HepG2 (cell line): ENCODE results near the gene AOX1. TPM values are rescaled to one million over a fixed set of nuclear protein-coding genes. Genes with fewer than 3 reads are reported as not detected.

Source experiments
- ATAC-seq: fragments of 200-7000 bp; cut with Tn5 transposase; 3 replicates; pipeline ENCODE4 v1.9.1; 2020; ENCODE audit warnings: mild to moderate bottlenecking, moderate library complexity
- BruUV-seq: library from RNA; stranded (reverse); fragments of 400-500 nt; replicated peaks from 2 replicates; lab custom pipeline; 2021; lab: Mats Ljungman, UMichigan
- CTCF ChIA-PET: fragments of 300-600 bp; formaldehyde crosslinking; extraction: SDS; loops from one replicate; lab custom pipeline; 2021; ENCODE audit warnings: low total read pairs, inconsistent platforms, low intra/inter-chr PET ratio; lab: Yijun Ruan, JAX
- POLR2A ChIA-PET: fragments of 350-600 bp; sonication (Branson Sonifier 250); formaldehyde crosslinking; loops from one replicate; lab custom pipeline; 2020; ENCODE audit warnings: antibody characterized with exemption, inconsistent platforms; lab: Yijun Ruan, JAX
- DNase-seq: peaks from one replicate; pipeline ENCODE4 v3.0.0-alpha.2; 2015; ENCODE audit warnings: low spot score
- FAIRE-seq: peaks from 3 replicates; lab custom pipeline; 2011; peaks lifted over from hg19 to GRCh38; lab: Jason Lieb, UNC
- H2AFZ ChIP-seq: one replicate; pipeline ENCODE4 v1.6.1; 2011; ENCODE audit warnings: low read length, inconsistent platforms
- H3K27ac ChIP-seq: fragments of 300-600 bp; 3 replicates; pipeline ENCODE4 v1.8.0; 2011; ENCODE audit warnings: mixed run types, mild to moderate bottlenecking, mixed read lengths, low read length, inconsistent platforms; ENCODE audit not compliant: insufficient read depth; ENCODE audit errors: extremely low read length
- H3K27me3 ChIP-seq, 2 experiments: fragments of 200-600 bp in 1 of 2; 2 replicates in 1 of 2; 3 replicates in 1 of 2; pipeline versions ENCODE4 v1.6.0 to v1.8.0; 2011; ENCODE audit warnings: low read length in 2 of 2, mild to moderate bottlenecking in 2 of 2, moderate library complexity in 2 of 2, inconsistent platforms in 1 of 2; ENCODE audit not compliant: insufficient read depth in 2 of 2, control insufficient read depth in 1 of 2
- H3K36me3 ChIP-seq, 2 experiments: fragments of 200-600 bp in 1 of 2; replicated peaks in 1 of 2; 2 replicates in 1 of 2; 3 replicates in 1 of 2; pipeline versions ENCODE4 v1.5.1 to v1.8.0; 2011; ENCODE audit warnings: low read length in 2 of 2, inconsistent platforms in 1 of 2; ENCODE audit not compliant: insufficient read depth in 2 of 2, control insufficient read depth in 1 of 2
- H3K4me1 ChIP-seq: 2 replicates; pipeline ENCODE4 v1.5.1; 2012; ENCODE audit warnings: low read length, inconsistent platforms; ENCODE audit not compliant: insufficient read depth
- H3K4me2 ChIP-seq: 2 replicates; pipeline ENCODE4 v1.6.0; 2011; ENCODE audit warnings: low read depth, low read length, inconsistent platforms
- H3K4me3 ChIP-seq, 3 experiments: fragments of 200-600 bp in 1 of 3; sonication (generic), shearing (Covaris generic) in 1 of 3; replicated peaks in 1 of 3; 2 replicates each; pipeline ENCODE4 v1.5.1; 2011 to 2016; ENCODE audit warnings: low read length in 3 of 3, inconsistent platforms in 2 of 3, low read depth in 2 of 3, mild to moderate bottlenecking in 2 of 3, control low read depth in 1 of 3, mixed read lengths in 1 of 3; ENCODE audit not compliant: insufficient read depth in 1 of 3
- H3K79me2 ChIP-seq: one replicate; pipeline ENCODE4 v1.6.1; 2011; ENCODE audit warnings: low read length, inconsistent platforms; ENCODE audit not compliant: insufficient read depth
- H3K9ac ChIP-seq: 2 replicates; pipeline ENCODE4 v1.6.0; 2011; ENCODE audit warnings: mild to moderate bottlenecking, low read depth, low read length, inconsistent platforms; ENCODE audit not compliant: insufficient read depth
- H3K9me3 ChIP-seq: 2 replicates; pipeline ENCODE4 v1.5.1; 2012; ENCODE audit warnings: mild to moderate bottlenecking, low read length
- H4K20me1 ChIP-seq: 2 replicates; pipeline ENCODE4 v1.6.0; 2011; ENCODE audit warnings: inconsistent platforms, mild to moderate bottlenecking, low read length, moderate library complexity; ENCODE audit not compliant: insufficient read depth
- KLF9 ChIP-seq: IDR thresholded peaks from 2 replicates; pipeline ENCODE4 v1.6.1; 2016; ENCODE audit warnings: low read depth
- PHF8 ChIP-seq: sonication (generic); formaldehyde crosslinking; IDR thresholded peaks from 2 replicates; pipeline ENCODE4 v1.5.0; 2020; ENCODE audit warnings: missing genetic modification reagents
- RFX5 ChIP-seq: IDR thresholded peaks from 2 replicates; pipeline ENCODE4 v1.6.1; 2011; ENCODE audit warnings: low read depth, low read length, improper control_type of control experiment
- SMAD9 ChIP-seq: sonication (generic); formaldehyde crosslinking; IDR thresholded peaks from 2 replicates; pipeline ENCODE4 v1.5.1; 2020; ENCODE audit warnings: mild to moderate bottlenecking, missing genetic modification reagents
- ZBTB37 ChIP-seq: sonication (generic); formaldehyde crosslinking; IDR thresholded peaks from 2 replicates; pipeline ENCODE4 v1.4.0; 2020; ENCODE audit warnings: mild to moderate bottlenecking, missing genetic modification reagents
- ZFP62 ChIP-seq: sonication (generic); formaldehyde crosslinking; IDR thresholded peaks from 2 replicates; pipeline ENCODE4 v1.4.0; 2020; ENCODE audit warnings: missing genetic modification reagents
- ZFY ChIP-seq: sonication (generic); formaldehyde crosslinking; IDR thresholded peaks from 2 replicates; pipeline ENCODE4 v1.4.0; 2020; ENCODE audit warnings: missing genetic modification reagents
- ZKSCAN8 ChIP-seq: IDR thresholded peaks from 2 replicates; pipeline ENCODE4 v1.6.1; 2016; ENCODE audit warnings: borderline replicate concordance, missing genetic modification reagents, missing compliant biosample characterization
- ZNF263 ChIP-seq: sonication (generic); formaldehyde crosslinking; IDR thresholded peaks from 2 replicates; pipeline ENCODE4 v1.4.0; 2020; ENCODE audit warnings: missing genetic modification reagents
- ZNF501 ChIP-seq: sonication (generic); formaldehyde crosslinking; IDR thresholded peaks from 2 replicates; pipeline ENCODE4 v1.5.1; 2020; ENCODE audit warnings: mild to moderate bottlenecking, moderate library complexity, missing genetic modification reagents
- WGBS: methylation state at CpG from one replicate; pipeline ENCODE4 v1.1.6; 2017; ENCODE audit warnings: low lambda C conversion rate; 5-methylcytosine and 5-hydroxymethylcytosine counted together
- in situ Hi-C: cut with HindIII; loops from 2 replicates; pipeline ENCODE4 v1.10.0; 2017; ENCODE audit warnings: low pct_unique_long_range_greater_than_20kb; ENCODE audit not compliant: extremely low pct_ligation_motif_present
- intact Hi-C: fragments of 100-400 bp; cut with micrococcal nuclease; formaldehyde crosslinking; loops from one replicate; pipeline ENCODE4 v1.10.0; 2022; ENCODE audit not compliant: unreplicated experiment
- polyA plus RNA-seq, 8 experiments: library from polyadenylated mRNA; depleted of rRNA in 3 of 8; stranded (reverse) in 7 of 8; unstranded in 1 of 8; fragments of >200 nt; fragmentation: Illumina TruSeq in 4 of 8; extraction: Trizol in 4 of 8; gene quantifications; 2 replicates each; pipeline versions ENCODE4 v1.2.1 to v1.2.3, GENCODE V29; 2011 to 2016; ENCODE audit warnings: low read depth in 4 of 8, missing spikeins in 1 of 8, mixed read lengths in 1 of 8; ENCODE audit not compliant: insufficient read depth in 1 of 8
- total RNA-seq, 5 experiments: library from RNA; depleted of rRNA; stranded (reverse); fragments of >200 nt; fragmentation: Illumina TruSeq; extraction: Trizol; gene quantifications; 2 replicates each; pipeline ENCODE4 v1.2.3, GENCODE V29; 2016; ENCODE audit warnings: low read depth in 1 of 5
- TF ChIP-seq, protein P1 (sequence below), 2 experiments: sonication (generic) in 1 of 2; formaldehyde crosslinking in 1 of 2; IDR thresholded peaks; 2 replicates each; pipeline versions ENCODE4 v1.4.0 to v1.6.1; 2018 to 2020; ENCODE audit warnings: missing genetic modification reagents in 2 of 2, borderline replicate concordance in 1 of 2, low read depth in 1 of 2, mild to moderate bottlenecking in 1 of 2, missing biosample characterization in 1 of 2
- TF ChIP-seq, protein P2 (sequence below): sonication (generic); formaldehyde crosslinking; IDR thresholded peaks from 2 replicates; pipeline ENCODE4 v1.4.0; 2020; ENCODE audit warnings: mild to moderate bottlenecking, low read depth, missing genetic modification reagents
- TF ChIP-seq, protein P3 (sequence below): sonication (generic); formaldehyde crosslinking; conservative IDR thresholded peaks from 2 replicates; pipeline ENCODE4 v1.8.0; 2022; ENCODE audit warnings: mild to moderate bottlenecking, moderate library complexity, missing genetic modification reagents

AOX1 gene
- total and polyA plus RNA-seq, 2 of the 13 experiments (the other 11 are each of a cell fraction or from before 2014, with no cell fraction given), result 9.2 to 18.0 TPM

- Histone ChIP-seq H3K9me3 (no peaks in the 10 kb centered on the region), H3K4me1 (peaks cover 13% of the 10 kb centered on the region), H4K20me1 (no peaks in the 10 kb centered on the region), H3K27ac (no peak overlapping the region), H3K27me3 (no peaks in the 10 kb centered on the region), H3K4me3 (no peak overlapping the region), H3K79me2 (no peaks in the 10 kb centered on the region), H3K4me2 (no peak overlapping the region), H3K36me3 (no peaks in the 10 kb centered on the region), H3K9ac (no peak overlapping the region), H2AFZ (no peak overlapping the region)
- ChIA-PET POLR2A (no interaction called here), CTCF (interaction anchor here (1.9 to 2.9 kb wide), 2 partner anchors 91 to 95 kb away, joined by 7 to 15 read pairs; no protein-coding TSS in a partner anchor)
- no TSS peak for BruUV-seq
- ATAC-seq (no peak), FAIRE-seq (no peak), DNase-seq (no peak)
- TF ChIP-seq KLF9 (CRISPR knock-in tag) (no peak), PHF8 (no peak), ZKSCAN8 (no peak), ZFP62 (no peak), RFX5 (no peak), ZNF501 (no peak), ZBTB37 (CRISPR knock-in tag) (no peak), ZNF263 (CRISPR knock-in tag) (no peak), SMAD9 (CRISPR knock-in tag) (no peak), ZFY (no peak)
- TF ChIP-seq, protein P1, sequence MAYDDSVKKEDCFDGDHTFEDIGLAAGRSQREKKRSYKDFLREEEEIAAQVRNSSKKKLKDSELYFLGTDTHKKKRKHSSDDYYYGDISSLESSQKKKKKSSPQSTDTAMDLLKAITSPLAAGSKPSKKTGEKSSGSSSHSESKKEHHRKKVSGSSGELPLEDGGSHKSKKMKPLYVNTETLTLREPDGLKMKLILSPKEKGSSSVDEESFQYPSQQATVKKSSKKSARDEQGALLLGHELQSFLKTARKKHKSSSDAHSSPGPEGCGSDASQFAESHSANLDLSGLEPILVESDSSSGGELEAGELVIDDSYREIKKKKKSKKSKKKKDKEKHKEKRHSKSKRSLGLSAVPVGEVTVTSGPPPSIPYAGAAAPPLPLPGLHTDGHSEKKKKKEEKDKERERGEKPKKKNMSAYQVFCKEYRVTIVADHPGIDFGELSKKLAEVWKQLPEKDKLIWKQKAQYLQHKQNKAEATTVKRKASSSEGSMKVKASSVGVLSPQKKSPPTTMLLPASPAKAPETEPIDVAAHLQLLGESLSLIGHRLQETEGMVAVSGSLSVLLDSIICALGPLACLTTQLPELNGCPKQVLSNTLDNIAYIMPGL (CRISPR knock-in tag; IDR thresholded peaks at IDR 0.05; ENCODE audit: borderline replicate concordance in 1 of 2, low read depth in 1 of 2), result no peak
- TF ChIP-seq, protein P2, sequence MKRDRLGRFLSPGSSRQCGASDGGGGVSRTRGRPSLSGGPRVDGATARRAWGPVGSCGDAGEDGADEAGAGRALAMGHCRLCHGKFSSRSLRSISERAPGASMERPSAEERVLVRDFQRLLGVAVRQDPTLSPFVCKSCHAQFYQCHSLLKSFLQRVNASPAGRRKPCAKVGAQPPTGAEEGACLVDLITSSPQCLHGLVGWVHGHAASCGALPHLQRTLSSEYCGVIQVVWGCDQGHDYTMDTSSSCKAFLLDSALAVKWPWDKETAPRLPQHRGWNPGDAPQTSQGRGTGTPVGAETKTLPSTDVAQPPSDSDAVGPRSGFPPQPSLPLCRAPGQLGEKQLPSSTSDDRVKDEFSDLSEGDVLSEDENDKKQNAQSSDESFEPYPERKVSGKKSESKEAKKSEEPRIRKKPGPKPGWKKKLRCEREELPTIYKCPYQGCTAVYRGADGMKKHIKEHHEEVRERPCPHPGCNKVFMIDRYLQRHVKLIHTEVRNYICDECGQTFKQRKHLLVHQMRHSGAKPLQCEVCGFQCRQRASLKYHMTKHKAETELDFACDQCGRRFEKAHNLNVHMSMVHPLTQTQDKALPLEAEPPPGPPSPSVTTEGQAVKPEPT (CRISPR knock-in tag), result no peak
- TF ChIP-seq, protein P3, sequence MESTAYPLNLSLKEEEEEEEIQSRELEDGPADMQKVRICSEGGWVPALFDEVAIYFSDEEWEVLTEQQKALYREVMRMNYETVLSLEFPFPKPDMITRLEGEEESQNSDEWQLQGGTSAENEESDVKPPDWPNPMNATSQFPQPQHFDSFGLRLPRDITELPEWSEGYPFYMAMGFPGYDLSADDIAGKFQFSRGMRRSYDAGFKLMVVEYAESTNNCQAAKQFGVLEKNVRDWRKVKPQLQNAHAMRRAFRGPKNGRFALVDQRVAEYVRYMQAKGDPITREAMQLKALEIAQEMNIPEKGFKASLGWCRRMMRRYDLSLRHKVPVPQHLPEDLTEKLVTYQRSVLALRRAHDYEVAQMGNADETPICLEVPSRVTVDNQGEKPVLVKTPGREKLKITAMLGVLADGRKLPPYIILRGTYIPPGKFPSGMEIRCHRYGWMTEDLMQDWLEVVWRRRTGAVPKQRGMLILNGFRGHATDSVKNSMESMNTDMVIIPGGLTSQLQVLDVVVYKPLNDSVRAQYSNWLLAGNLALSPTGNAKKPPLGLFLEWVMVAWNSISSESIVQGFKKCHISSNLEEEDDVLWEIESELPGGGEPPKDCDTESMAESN (CRISPR knock-in tag), result no peak
- WGBS, result 95% methylated on average over 1 of the region's 1 CpG
- in situ Hi-C loops (no loop called here), intact Hi-C loops (loop anchor here (1.0 kb wide), 2 partner anchors 92 to 697 kb away; no protein-coding TSS in a partner anchor)
Measured at GRCh38 chr2:200670751-200671150, 84.9 kb downstream of the AOX1 start.
